Suprapubic skin (tissue), 4 donors: ENCODE results near the gene KDM7A.

Experiments used
- EP300 ChIP-seq: sonication (generic); formaldehyde crosslinking; IDR thresholded peaks from one replicate; pipeline ENCODE4 v1.6.1; 2017; ENCODE audit warnings: antibody characterized with exemption
- POLR2A ChIP-seq, 2 donors: fragments of 450-650 bp; IDR thresholded peaks; one replicate each; pipeline ENCODE4 v1.6.1; 2017; ENCODE audit warnings: antibody characterized with exemption in 2 of 2, mild to moderate bottlenecking in 2 of 2, moderate library complexity in 2 of 2
- POLR2AphosphoS5 ChIP-seq, 3 donors: sonication (generic); formaldehyde crosslinking; IDR thresholded peaks; one replicate each; pipeline ENCODE4 v1.6.1; 2017; ENCODE audit warnings: antibody characterized with exemption in 3 of 3
- TF ChIP-seq, protein P1 (sequence below), 2 donors: fragments of 200-600 bp in 1 of 2; fragments of 450-650 bp in 1 of 2; sonication (generic) in 1 of 2; IDR thresholded peaks; one replicate each; pipeline ENCODE4 v1.5.1; 2016 to 2019; ENCODE audit warnings: antibody characterized with exemption in 2 of 2, mild to moderate bottlenecking in 1 of 2, moderate library complexity in 1 of 2

DNA sequence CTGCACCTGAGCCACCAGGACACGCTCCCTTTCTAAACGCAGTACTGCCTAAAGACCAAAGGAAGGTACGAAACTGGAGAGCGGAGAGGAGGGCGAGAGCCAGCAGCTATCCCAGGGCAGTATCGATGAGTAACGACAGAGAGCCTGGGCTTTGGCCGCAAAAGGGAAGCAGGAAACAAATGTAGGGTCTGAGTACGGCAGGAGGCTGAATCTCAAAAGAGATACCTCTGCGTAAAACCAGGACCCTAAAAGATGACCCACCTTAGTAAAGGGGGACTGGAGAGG lies 134.5 kb downstream of the KDM7A start:
- TF ChIP-seq POLR2A (IDR thresholded peaks at IDR 0.05) (no peak), POLR2AphosphoS5 (IDR thresholded peaks at IDR 0.05) (no peak), EP300 (no peak)
- TF ChIP-seq, protein P1, sequence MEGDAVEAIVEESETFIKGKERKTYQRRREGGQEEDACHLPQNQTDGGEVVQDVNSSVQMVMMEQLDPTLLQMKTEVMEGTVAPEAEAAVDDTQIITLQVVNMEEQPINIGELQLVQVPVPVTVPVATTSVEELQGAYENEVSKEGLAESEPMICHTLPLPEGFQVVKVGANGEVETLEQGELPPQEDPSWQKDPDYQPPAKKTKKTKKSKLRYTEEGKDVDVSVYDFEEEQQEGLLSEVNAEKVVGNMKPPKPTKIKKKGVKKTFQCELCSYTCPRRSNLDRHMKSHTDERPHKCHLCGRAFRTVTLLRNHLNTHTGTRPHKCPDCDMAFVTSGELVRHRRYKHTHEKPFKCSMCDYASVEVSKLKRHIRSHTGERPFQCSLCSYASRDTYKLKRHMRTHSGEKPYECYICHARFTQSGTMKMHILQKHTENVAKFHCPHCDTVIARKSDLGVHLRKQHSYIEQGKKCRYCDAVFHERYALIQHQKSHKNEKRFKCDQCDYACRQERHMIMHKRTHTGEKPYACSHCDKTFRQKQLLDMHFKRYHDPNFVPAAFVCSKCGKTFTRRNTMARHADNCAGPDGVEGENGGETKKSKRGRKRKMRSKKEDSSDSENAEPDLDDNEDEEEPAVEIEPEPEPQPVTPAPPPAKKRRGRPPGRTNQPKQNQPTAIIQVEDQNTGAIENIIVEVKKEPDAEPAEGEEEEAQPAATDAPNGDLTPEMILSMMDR (IDR thresholded peaks at IDR 0.05) = no peak
